SIG-M5 treated with dmso at 0.1 percent for 504 hours (cell line): ENCODE results near the gene SIK3.

Experiments
- DNase-seq: peaks from one replicate; lab custom pipeline; 2025; ENCODE audit not compliant: unreplicated experiment; lab: John Stamatoyannopoulos, UW

SIK3 gene

DNA sequence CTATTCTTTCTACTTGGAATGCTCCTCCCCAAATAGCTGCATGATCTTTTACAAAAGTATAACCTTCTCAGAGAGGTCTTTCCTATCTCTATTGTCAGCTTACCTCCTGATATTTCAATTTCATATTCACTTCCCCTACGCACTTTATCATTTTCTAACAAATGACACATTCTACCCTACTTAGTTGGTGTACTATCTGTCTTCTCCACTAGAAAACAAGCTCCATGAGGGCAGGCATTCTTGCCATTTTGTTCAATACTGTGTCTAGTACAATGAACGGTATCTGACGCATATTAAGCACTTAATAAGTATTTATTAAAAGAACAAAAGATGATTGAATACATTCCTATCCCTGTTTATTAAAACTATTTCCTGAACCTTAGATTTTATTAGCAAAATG lies 164.3 kb downstream of the SIK3 start:
- no peak for DNase-seq

DNA sequence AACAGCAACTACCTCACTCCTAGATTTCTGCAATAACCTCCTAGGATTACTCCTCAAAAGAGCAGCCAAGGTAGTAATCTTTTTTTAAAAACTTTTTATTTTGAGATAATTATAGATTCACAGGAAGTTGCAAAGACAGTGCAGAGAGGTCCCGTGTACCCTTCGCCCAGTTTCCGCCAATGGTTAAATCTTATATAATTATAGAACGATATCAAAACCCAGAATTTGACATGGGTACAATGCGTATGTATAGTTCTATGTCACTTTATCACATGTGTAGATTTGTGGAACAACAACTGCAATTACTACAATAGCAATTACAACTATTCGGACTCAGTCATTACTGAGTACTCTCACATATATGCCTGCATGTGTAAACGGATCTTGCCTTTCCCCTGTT lies 166.0 kb downstream of the SIK3 start:
- no peak for DNase-seq

GRCh38 chr11:116931206-116931953 lies 166.8 kb downstream of the SIK3 start:
- peak; percentile 4 for DNase-seq

DNA sequence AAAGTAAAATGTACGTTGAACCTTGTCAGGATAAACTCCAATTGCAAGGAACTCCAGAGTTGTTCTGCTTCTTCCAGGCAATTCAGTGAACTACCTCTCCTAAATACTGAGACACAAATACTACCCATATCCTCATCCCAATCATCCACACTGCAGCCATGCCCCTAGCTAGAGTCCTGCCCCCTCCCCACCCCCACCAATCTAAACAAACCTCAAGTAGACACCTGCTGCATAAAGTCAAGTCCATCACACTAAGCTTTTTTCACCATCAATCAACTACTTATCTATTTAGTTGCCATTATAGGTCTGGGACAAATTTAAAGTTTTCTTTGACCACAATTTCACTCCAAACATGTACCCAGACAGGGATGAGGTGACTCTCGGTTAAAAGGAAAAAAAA lies 167.6 kb downstream of the SIK3 start:
- no peak for DNase-seq

DNA sequence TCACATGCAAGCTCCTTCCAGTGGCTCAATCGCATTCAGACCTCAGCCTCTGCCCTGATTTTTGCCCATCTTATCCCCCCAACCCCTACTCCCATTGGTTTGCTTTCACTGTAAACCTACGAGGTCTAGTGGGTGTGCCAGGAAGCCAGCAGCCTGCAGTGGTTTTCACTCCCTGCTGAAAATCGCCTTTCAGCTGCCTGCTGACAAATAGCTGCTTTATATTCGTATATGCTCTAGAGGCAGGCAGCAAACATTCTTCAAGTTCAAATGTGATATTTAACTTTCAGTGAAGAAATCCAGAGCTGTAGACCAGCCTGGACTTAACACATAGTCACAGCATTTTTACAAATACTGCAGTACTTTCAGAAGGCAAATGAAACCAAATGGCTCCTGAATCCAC lies 168.1 kb downstream of the SIK3 start:
- no peak for DNase-seq

DNA sequence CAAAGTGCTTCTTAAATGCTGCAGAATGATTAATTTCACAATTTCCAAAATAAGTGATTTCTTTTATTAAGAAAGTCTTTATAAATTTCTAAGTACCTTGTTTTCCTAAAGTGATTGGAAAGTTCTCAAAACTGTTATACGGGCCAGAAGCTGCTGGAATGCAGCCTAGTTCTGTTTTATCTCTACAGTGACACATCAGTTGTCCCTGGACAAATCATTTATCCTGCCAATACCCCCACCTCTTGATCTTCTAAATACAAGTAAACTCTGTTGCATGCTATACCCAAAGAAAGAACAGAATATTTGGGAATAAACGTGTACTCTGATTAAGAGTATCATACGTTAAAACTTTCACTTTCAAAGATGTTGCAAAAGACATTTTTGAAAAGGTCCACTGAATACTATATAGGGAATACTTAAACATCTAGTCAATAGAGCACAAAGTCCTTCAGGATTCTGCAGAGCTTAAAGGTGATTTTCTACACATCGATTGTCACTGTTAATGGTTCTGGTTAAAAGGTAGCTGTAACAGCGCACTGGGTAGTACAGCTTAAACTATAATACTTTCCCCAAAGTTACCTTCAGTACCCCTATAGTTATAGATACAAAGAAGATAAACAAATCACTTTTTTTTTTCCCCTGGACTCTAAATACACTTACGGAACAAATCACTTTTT lies 168.7 kb downstream of the SIK3 start:
- no peak for DNase-seq

DNA sequence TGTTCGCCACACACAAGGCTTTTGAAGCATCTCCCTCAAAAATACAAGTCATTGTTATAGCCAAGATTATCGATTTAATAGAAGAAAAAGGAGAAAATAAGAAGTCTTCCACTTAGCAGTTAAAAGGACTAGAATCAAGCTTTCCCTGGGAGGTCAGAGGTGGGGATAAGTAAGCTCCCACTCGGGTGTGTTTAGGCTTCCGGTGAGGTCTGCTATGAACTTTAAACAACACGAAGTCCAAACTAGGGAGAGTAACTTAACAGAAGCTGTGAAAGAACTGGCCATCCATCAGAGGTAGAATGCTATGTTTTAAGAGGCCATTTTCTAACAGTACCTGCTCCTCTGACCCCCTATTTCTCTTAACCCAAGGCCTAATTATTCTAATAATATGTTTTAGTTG lies 169.4 kb downstream of the SIK3 start:
- no peak for DNase-seq

GRCh38 chr11:116928102-116928777 lies 170.0 kb downstream of the SIK3 start:
- peak; percentile 27 for DNase-seq

DNA sequence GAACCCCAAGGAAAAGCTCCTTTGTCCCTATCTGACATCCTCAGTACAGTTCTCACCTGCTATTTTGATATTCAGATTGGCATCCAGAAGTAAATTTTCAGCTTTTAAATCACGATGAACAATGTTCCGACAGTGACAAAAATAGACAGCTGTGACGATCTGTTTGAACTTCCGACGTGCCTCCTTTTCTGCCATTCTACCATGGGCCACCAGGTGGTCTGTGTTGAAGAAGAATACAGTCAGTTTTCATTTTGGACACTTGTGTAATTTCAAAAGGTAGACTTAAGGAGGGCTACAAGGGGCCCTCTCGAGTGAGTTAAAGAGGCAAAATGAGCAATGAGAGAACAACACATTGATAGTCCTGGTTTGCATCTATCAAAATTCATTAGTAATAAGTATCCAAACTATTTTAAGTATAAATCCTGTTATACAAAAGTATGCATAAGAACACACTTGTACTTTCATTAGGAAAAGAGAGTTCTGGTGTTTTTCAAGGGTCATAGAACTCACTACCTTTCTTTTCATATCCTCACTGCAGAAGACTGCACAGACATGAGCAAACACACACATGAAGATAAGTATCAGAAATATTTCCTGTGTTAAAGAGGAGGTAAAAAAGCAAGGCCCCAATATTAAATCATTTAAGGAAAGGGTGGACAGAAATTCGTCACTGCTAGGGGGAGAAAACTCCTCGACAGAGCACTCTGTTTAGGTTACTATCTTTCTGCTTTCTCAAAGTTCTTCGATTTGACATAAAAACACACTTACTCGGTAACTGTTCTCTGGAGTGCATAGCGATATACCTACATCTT lies 170.9 kb downstream of the SIK3 start:
- no peak for DNase-seq

DNA sequence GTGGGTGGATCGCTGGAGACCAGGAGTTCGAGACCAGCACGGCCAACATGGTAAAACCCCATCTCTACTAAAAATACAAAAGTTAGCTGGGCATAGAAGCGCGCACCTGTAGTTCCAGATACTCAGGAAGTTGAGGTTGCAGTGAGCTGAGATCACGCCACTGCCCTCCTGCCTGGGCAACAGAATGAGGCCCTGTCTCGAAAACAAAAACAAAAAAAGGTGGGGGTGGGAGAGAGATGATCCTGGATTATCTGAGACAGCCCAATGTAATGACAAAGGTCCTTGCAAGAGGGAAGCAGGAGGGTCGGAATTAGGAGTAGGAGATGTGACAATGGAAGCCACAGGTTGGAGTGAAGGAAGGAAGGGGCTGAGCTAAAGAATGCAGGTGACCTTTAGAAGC lies 173.2 kb downstream of the SIK3 start:
- no peak for DNase-seq

GRCh38 chr11:116918925-116919655 lies 179.1 kb downstream of the SIK3 start:
- no peak for DNase-seq

DNA sequence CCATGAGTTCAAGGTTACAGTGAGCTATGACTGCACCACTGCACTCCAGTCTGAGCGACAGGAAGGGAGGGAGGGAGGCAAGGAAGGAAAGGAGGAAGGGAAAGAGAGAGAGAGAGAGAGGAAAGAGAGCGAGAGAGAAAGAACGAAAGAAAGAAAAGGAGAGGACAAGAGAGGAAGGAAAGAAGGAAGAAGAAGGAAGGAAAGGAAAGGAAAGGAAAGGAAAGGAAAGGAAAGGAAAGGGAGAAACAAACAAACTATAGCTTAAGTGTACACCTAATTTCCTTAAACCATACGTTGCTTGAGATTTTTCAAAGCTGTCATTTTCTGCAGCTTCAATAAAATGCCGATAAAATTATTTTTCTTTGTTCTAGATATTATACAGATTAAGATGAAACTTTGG lies 180.6 kb downstream of the SIK3 start:
- no peak for DNase-seq

DNA sequence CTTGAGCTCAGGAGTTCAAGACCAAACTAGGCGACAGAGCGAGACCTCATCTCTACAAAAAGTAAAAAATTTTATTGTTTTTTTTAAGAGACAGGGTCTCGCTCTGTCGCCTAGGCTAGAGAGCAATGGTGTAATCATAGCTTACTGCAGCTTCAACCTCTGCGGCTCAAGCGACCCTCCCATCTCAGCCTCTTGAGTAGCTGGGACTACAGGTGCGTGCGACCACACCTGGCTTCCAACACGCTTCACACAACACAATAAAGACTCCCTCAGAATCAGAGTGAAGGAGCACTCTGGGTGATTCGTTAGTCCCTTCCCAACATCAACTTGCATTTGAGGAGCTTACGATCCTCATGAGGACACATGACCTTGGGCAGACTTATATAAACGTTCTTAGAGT lies 181.3 kb downstream of the SIK3 start:
- no peak for DNase-seq

- DNase-seq, result no peak
Measured at GRCh38 chr11:116916052-116916451, 182.2 kb downstream of the SIK3 start.

GRCh38 chr11:116913000-116913399 lies 185.2 kb downstream of the SIK3 start:
- peak; percentile 33 for DNase-seq

- DNase-seq, result no peak
Measured at GRCh38 chr11:116911976-116912734, 186.1 kb downstream of the SIK3 start.

- DNase-seq, result no peak
Measured at GRCh38 chr11:116910847-116911246, 187.4 kb downstream of the SIK3 start.

DNA sequence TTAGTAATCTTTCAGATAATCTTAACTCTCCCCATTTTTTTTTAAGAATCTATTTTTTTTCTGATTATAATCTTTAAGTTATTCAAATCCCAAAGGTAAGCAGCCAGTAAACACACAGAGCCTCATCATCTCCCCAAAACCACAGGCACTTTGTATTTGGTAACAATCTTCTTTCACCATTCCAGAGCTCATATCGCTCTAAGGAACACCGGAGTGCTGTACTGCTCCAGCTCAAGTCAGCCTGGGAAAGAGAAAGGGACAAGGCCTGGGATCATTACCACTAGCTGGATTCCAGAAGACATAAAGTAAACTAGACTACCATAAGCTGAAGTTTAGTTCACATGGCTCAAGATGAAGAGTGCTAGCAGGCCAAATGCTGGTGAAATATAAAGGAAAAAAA lies 187.8 kb downstream of the SIK3 start:
- DNase-seq, result no peak

GRCh38 chr11:116909245-116909644 lies 189.0 kb downstream of the SIK3 start:
- DNase-seq, result no peak

DNA sequence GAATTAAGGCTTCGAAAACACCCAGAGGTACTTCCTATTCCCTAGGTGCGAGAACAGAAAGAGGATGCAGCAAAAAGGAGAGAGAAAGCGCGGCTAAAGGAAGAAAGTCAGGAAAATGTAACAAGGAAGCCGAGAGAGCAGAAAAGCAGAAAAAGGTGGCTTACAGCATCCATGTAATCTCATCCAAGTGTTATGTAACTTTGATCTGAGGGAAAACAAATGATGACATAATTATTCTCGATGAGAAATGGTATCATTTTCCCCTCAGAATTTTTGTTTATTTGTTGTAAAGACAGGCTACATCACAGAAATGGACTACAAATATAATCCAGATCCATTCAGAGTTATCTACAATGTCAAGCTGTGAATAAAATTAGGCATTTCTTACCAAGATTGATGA lies 191.7 kb downstream of the SIK3 start:
- DNase-seq, result no peak
